Body of pancreas (tissue), 4 donors: ENCODE data around the gene GNAO1.

Experiments used
- CTCF ChIP-seq, 7 experiments: fragments of 450-650 bp in 4 of 7; fragments of 200-600 bp in 3 of 7; sonication (generic) in 3 of 7; IDR thresholded peaks; one replicate each; pipeline ENCODE4 v1.5.1; 2016 to 2019; ENCODE audit warnings: antibody characterized with exemption in 7 of 7
- POLR2A ChIP-seq, 3 donors: fragments of 450-650 bp; IDR thresholded peaks; one replicate each; pipeline ENCODE4 v1.6.1; 2016; ENCODE audit warnings: antibody characterized with exemption in 3 of 3, mild to moderate bottlenecking in 2 of 3

- TF ChIP-seq CTCF (IDR thresholded peaks at IDR 0.05) = no peak
- no peak for TF ChIP-seq POLR2A (IDR thresholded peaks at IDR 0.05)
Measured at GRCh38 chr16:56354016-56354415, 162.7 kb downstream of the GNAO1 start.
